IPS DF 19.7 (cell line): ENCODE measurements around the gene ARSB.

Source experiments
- DNase-seq: peaks from one replicate; pipeline ENCODE4 v3.0.0-alpha.2; 2013; ENCODE audit warnings: low read depth, low spot score

ARSB gene

DNA sequence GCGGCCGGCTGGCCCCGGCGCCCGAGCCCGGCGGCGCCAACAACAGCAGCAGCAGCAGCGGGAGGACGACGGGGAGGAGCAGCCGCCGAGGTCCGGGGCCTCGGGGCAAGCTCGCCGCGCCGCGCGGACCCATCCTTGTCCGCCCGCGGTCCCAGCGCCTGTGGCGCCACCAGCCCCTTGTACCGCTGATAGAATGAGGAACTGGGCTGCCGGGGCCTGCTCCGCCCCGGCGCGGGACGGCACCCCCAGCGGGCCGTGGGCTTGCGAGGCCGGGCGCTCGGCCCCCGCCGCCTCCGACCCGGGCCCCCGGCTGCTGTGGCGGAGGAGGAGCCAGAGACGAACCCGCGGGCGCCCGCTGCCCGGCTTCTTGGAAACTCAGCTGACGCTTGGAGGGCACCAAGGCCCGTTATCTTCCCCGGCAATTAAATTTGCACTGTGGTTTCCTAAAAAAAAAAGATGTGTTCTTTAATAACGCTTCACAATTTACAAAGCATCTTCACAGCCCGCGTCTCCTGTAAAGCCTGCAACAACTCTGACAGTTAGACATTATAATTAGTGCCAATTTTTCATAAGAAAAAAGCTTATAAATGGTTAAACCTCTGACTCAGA, at the start of gene ARSB:
TSS of gene ARSB (minus strand) at position 195 of the 609 bp plus-strand sequence. CDS start at position 133, 62 bp downstream.
- DNase-seq, result no peak

- no peak for DNase-seq
These were observed 47.7 kb upstream of the ARSB start for GRCh38 chr5:79032782-79033181.

DNA sequence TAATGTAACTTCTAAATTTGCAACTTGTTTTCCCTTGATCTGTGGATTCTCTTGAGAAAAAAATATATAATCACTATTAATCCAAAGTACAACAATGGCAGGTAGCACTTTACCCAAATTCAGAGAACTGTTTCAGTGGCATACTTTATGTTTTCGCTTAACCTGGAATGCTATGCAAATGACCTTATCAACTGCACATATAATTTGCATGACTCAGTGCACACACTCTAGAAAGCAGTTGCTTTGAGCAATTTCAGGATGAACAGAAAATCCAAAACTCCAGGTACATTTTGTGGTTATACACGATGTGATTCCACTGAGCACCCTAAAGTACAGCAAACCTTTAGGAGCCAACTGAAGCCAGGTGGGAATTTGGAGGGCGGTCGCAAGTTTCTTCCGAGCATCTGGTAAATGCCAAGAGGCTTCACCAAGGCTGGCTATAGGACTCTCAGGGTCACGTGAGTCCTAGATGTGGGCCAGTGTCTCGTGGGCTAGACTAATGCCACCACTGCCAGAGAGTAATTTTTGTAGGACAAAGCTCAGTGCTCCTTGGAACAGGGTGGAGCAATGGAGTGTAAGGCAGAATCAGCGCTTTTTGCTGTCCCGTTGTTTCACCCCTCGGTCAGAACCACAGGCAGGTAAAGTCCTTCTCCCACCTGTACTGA, 47.1 kb upstream of the ARSB start:
- DNase-seq, result no peak

DNA sequence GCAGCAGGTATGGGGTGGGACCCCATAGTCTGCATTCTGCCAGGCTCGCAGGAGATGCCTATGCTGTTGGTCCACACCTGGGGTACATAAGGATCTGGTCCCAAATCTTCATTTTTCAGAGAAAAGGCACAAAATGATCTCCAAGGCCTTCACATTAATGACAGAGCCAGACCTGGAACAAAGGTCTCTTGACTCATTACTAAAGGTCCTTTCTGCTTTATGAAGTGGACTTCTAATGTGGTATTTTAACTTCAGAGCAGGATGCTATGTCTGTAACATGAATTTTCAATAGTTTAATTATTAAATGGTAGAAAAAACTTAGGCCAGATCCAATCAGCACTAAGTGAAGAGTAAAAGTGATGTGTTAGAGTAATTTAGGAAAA, 46.4 kb upstream of the ARSB start:
- no peak for DNase-seq

DNA sequence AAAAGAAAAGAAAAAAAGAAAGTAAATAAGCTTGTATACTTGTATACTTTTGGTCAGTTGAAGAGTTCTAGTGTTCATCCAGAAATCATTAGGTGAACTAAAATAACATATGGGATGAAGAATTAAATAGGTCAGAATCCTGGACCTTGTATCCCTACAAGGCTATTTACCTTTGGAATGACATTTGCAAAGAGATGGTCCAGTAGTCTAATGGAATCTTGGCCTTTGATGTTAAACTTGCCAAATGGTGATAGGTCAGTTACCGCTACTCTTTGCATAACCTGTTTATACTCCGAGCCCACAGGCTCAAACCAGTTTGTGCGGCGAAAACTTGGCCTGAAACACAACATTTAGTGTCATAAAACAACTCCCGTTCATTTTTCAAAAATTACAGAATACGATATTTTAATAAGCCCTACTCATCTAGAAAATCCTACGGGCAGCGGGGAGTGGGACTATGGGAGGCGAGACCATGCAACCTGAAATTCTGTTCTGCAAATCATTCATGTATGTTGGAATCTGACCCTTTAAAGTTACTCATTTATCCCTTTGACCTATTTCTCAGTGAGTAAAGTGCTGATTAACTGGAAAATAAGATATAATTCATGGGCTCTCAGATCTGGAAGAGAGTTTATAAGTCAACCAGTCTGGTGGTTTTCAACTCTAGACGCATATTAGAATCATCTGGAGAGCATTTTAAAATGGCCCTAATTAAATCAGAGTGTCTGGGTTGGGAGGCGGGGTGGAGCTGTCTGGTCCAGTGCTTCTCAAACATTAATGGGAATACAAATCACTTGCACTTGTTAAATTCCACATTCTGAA, 45.8 kb upstream of the ARSB start:
- no peak for DNase-seq

- no peak for DNase-seq
These were observed 40.0 kb upstream of the ARSB start for GRCh38 chr5:79025054-79025472.

- no peak for DNase-seq
These were observed 38.8 kb upstream of the ARSB start for GRCh38 chr5:79023947-79024346.

- no peak for DNase-seq
These were observed 38.2 kb upstream of the ARSB start for GRCh38 chr5:79023348-79023747.

DNA sequence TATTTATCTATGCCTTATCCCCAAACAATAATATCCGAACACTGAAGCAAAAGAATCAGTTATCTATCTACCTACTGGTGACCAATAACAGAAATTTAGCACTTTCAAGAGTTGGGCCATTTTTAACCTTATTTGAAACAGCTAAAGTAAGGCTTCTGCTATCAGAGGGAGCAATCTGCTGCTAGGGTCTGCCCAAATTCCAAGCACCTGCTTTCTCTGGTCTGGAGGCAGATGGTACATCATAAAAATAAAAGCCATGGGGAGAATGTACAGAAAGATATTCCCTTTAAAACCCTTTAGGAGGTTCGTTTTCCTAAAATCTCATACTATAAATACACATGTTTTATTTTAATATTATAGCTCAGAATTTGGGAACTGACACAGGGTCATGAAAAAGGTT, 37.7 kb upstream of the ARSB start:
- no peak for DNase-seq

GRCh38 chr5:79021753-79022152, 36.6 kb upstream of the ARSB start:
- no peak for DNase-seq

GRCh38 chr5:79020861-79021561, 35.9 kb upstream of the ARSB start:
- peak; percentile 33 for DNase-seq

DNA sequence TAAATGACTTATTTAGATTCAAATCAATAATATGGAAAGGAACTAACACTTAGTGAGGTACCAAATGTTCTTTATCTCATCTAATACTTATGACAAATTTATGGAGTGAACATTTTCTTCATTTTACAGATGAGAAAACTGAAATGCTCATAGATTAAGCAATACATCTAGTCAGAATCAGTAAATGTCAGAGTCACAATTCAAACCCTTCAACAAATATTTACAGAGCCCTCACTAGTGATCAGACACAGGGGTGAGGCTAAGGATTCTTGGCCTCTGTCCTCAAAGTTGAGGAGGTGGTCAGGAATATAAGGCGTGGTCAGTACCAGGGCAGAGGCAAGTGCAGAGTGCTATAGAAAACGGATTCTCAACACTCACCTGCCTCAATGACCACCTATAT, 29.5 kb upstream of the ARSB start:
- no peak for DNase-seq

DNA sequence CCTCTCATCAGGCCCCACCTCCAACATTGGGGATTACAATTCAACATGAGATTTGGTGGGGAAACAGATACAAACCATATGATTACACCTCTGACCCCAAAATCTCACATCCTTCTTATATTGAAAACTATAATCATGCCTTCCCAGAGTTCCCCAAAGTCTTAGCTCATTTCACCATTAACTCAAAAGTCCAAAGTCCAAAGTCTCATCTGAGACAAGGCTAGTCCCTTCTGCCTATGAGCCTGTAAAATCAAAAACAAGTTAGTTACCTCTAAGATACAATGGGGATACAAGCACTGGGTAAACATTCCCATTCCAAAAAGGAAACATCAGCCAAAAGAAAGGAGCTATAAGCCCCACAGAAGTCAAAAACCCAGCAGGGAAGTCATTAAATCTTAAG, 26.8 kb upstream of the ARSB start:
- no peak for DNase-seq

- no peak for DNase-seq
These were observed 26.2 kb upstream of the ARSB start for GRCh38 chr5:79011219-79011836.

DNA sequence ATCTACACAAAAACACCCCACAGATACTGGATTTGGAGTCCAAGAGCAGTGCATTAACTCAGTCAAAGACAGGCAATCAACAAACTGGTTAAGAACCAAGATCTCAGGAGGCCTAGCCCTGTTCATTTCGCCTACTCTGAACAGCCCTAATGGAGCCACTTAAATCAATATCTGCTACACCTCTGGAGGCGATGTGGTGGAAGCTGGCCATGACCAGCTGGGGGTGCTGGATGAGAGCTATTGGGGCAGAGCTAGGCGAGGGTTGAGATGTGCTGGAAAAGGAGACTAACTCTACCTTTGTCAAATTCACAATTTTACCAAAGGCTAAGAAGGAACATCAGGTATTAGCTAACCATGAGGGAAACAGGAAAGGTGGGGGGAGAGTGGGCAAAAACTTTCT, 23.3 kb upstream of the ARSB start:
- no peak for DNase-seq

GRCh38 chr5:79007872-79008271, 22.8 kb upstream of the ARSB start:
- no peak for DNase-seq

GRCh38 chr5:79005936-79006631, 21.0 kb upstream of the ARSB start:
- DNase-seq, result no peak

DNA sequence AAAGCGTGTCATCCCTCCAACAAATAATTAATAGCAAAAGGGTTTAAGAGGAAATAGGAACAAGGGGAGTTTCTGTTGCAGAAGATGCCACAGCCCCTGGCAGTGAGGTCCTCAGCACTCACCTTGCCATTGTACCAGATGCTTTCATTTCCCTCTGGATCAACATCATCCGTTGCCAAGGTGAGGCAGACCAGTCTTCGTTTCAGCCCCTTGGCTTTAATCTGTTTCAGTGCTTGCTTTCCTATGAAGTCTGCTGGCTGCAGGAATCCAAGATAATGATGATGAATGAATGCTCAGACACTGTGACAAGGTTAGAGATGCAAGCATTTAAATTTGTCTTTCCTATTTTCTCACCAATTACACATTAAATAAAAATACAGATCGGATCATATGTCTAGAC, 20.0 kb upstream of the ARSB start:
- no peak for DNase-seq

GRCh38 chr5:79002374-79002773, 17.3 kb upstream of the ARSB start:
- DNase-seq, result no peak

DNA sequence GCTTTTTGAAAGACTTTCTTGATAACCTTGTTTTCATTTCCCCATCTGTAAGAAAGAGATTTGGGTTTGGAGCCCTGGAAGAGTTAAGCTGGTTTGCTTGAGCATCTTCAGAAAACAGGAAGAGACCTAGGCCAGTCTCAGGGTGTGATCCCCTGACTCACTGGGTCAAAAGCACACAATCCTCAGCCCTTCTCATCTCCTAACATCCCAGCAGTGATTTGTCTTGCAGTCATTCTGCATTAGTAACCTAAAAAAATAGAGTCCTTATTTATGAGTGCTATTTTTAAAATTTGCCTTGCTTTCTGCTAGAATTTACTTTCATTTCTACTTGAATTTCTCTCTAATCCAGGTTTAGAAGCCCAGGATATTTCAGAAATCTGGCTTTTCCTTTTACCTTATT, 16.4 kb upstream of the ARSB start:
- no peak for DNase-seq

- DNase-seq, result no peak
These were observed 12.0 kb upstream of the ARSB start for GRCh38 chr5:78997090-78997489.
